Fibroblast of upper back skin (primary cell): ENCODE data around the gene NLRP1.

ENCODE experiments used
- DNase-seq: peaks from one replicate; pipeline ENCODE4 v3.0.0-alpha.2; 2013

Gene NLRP1

GRCh38 chr17:5466295-5466694, 118.0 kb downstream of the NLRP1 start:
- no peak for DNase-seq

DNA sequence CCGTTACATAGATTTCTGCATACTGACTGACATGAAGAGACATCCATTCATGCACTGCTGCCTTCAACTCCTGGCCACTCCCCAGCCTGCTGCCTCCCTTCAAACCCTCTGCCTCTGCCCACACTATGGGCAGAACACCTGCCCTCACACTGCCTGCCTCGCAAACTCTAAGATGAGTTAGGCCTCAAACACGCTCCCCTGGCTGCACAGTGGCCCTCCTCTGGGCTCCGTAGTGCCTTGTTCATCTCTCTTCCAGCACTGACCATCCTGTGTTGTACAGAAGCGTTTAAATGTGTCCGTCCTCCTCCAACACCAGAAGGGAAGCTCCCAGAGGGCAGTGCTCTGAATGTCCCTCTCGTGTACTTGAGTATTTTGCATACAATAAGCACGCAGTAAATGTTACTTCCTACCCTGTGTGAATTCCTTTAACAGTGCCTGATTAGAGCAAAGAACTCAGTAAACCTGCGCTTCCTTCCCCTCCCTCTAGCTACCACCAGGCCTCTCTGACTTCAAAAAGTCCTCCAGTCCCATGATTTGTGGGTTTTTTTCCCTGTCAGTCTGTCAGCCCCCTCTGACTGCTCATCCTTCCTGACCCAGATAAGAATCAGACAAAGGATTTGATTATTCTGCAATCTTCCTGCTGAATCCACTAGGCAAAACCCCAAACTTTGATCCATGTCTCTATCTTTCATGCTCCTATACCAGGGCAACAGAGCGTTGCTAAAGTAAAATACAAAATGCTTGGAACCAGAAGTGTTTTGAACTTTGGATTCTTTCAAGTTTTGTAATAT, 119.4 kb downstream of the NLRP1 start:
- DNase-seq, result no peak
